22Rv1 (cell line): ENCODE measurements around the gene SEC23IP.

Source experiments
- H3K27ac ChIP-seq: fragments of 450-650 bp; 2 replicates; pipeline ENCODE4 v1.5.1; 2017
- CTCF ChIP-seq: fragments of 450-650 bp; IDR thresholded peaks from 2 replicates; pipeline ENCODE4 v1.5.1; 2017; ENCODE audit warnings: mild to moderate bottlenecking
- ZFX ChIP-seq: fragments of 450-650 bp; IDR thresholded peaks from 2 replicates; pipeline ENCODE4 v1.6.1; 2017; ENCODE audit warnings: antibody characterized with exemption, borderline replicate concordance

SEC23IP gene

GRCh38 chr10:119988333-119988732, 95.8 kb downstream of the SEC23IP start:
- no peak overlapping the region for H3K27ac ChIP-seq
- TF ChIP-seq CTCF: no peak
- no peak for TF ChIP-seq ZFX

DNA sequence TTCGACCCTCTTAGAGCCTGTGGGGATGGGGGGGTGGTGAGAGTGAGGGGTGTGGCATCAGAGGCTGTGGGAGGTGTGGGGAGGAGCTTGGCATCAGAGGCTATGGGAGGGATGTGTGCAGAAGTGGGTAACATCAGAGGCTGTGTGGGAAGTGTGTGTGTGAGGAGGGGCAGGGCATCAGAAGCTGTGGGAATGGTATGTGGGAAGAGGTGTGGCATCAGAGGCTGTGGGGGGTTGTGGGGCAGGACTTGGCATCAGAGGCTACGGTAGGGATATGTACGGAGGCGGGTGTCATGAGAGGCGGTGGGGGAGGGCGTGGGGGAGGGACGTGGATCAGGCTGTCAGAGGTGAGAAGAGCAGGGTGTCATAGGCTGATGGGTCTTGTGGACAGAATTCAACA, 97.4 kb downstream of the SEC23IP start:
- TF ChIP-seq ZFX (no peak), CTCF (no peak)
- H3K27ac ChIP-seq: no peak overlapping the region

GRCh38 chr10:119991066-119991465, 98.5 kb downstream of the SEC23IP start:
- H3K27ac ChIP-seq: no peak overlapping the region
- no peak for TF ChIP-seq ZFX
- TF ChIP-seq CTCF: no peak

- no peak for TF ChIP-seq ZFX
- no peak for TF ChIP-seq CTCF
- no peak overlapping the region for H3K27ac ChIP-seq
These were observed 99.3 kb downstream of the SEC23IP start for GRCh38 chr10:119991816-119992215.
